HepG2 (cell line): Measurements from ENCODE around the gene RNU6-8. TPM values are rescaled to one million over a fixed set of nuclear protein-coding genes. Genes with fewer than 3 reads are reported as not detected.
A peak's percentile ranks its signal among the peaks of the same experiment; 100 is the strongest.

Source experiments
- ARHGAP35 ChIP-seq: sonication (generic); formaldehyde crosslinking; IDR thresholded peaks from 2 replicates; pipeline ENCODE4 v1.9.0; 2022; ENCODE audit warnings: mild to moderate bottlenecking, inconsistent platforms, moderate library complexity, missing genetic modification reagents, borderline replicate concordance
- CSRNP1 ChIP-seq: sonication (generic); formaldehyde crosslinking; IDR thresholded peaks from 2 replicates; pipeline ENCODE4 v1.8.1; 2023; ENCODE audit warnings: mild to moderate bottlenecking, missing genetic modification reagents
- FOXP1 ChIP-seq, 2 experiments: fragments of 450-650 bp in 1 of 2; IDR thresholded peaks; 2 replicates each; pipeline ENCODE4 v1.6.1; 2017 to 2018; ENCODE audit warnings: antibody characterized with exemption in 1 of 2
- HDAC2 ChIP-seq: sonication (generic); formaldehyde crosslinking; IDR thresholded peaks from 2 replicates; pipeline ENCODE4 v1.4.0; 2020; ENCODE audit warnings: missing genetic modification reagents
- MIER3 ChIP-seq: IDR thresholded peaks from 2 replicates; pipeline ENCODE4 v1.6.1; 2016; ENCODE audit warnings: missing compliant biosample characterization, borderline replicate concordance
- SMYD3 ChIP-seq: sonication (generic); formaldehyde crosslinking; IDR thresholded peaks from 2 replicates; pipeline ENCODE4 v1.8.1; 2023; ENCODE audit warnings: mild to moderate bottlenecking, missing genetic modification reagents
- TEAD3 ChIP-seq: optimal IDR thresholded peaks from 2 replicates; pipeline ENCODE3; 2016; ENCODE audit warnings: borderline replicate concordance
- ZHX2 ChIP-seq, 2 experiments: sonication (generic) in 1 of 2; formaldehyde crosslinking in 1 of 2; IDR thresholded peaks; 2 replicates each; pipeline versions ENCODE4 v1.6.1 to v1.9.0; 2014 to 2022; ENCODE audit warnings: antibody characterized with exemption in 1 of 2, borderline replicate concordance in 1 of 2, inconsistent platforms in 1 of 2, low read depth in 1 of 2, missing genetic modification reagents in 1 of 2
- ZNF17 ChIP-seq: sonication (generic); formaldehyde crosslinking; IDR thresholded peaks from 2 replicates; pipeline ENCODE4 v1.5.0; 2020; ENCODE audit warnings: mild to moderate bottlenecking, missing genetic modification reagents
- ZNF431 ChIP-seq: sonication (generic); formaldehyde crosslinking; IDR thresholded peaks from 2 replicates; pipeline ENCODE4 v1.9.0; 2022; ENCODE audit warnings: missing genetic modification reagents, low read depth, mild to moderate bottlenecking, borderline replicate concordance
- ZNF441 ChIP-seq: sonication (generic); formaldehyde crosslinking; IDR thresholded peaks from 2 replicates; pipeline ENCODE4 v1.7.0; 2021; ENCODE audit warnings: missing genetic modification reagents, borderline replicate concordance
- ZNF460 ChIP-seq: sonication (generic); formaldehyde crosslinking; IDR thresholded peaks from 2 replicates; pipeline ENCODE4 v1.5.1; 2020; ENCODE audit warnings: missing genetic modification reagents, mild to moderate bottlenecking, borderline replicate concordance
- ZNF549 ChIP-seq: sonication (generic); formaldehyde crosslinking; IDR thresholded peaks from 2 replicates; pipeline ENCODE4 v1.5.0; 2020; ENCODE audit warnings: missing genetic modification reagents
- ZNF724P ChIP-seq: sonication (generic); formaldehyde crosslinking; IDR thresholded peaks from 2 replicates; pipeline ENCODE4 v1.8.0; 2022; ENCODE audit warnings: missing genetic modification reagents, borderline replicate concordance
- ZNF766 ChIP-seq: sonication (generic); formaldehyde crosslinking; IDR thresholded peaks from 2 replicates; pipeline ENCODE4 v1.5.0; 2020; ENCODE audit warnings: missing genetic modification reagents, borderline replicate concordance
- ZNF772 ChIP-seq: sonication (generic); formaldehyde crosslinking; IDR thresholded peaks from 2 replicates; pipeline ENCODE4 v1.5.0; 2020; ENCODE audit warnings: mild to moderate bottlenecking, missing genetic modification reagents
- polyA plus RNA-seq, 8 experiments: library from polyadenylated mRNA; depleted of rRNA in 3 of 8; stranded (reverse) in 7 of 8; unstranded in 1 of 8; fragments of >200 nt; fragmentation: Illumina TruSeq in 4 of 8; extraction: Trizol in 4 of 8; gene quantifications; 2 replicates each; pipeline versions ENCODE4 v1.2.1 to v1.2.3, GENCODE V29; 2011 to 2016; ENCODE audit warnings: low read depth in 4 of 8, missing spikeins in 1 of 8, mixed read lengths in 1 of 8; ENCODE audit not compliant: insufficient read depth in 1 of 8
- total RNA-seq, 5 experiments: library from RNA; depleted of rRNA; stranded (reverse); fragments of >200 nt; fragmentation: Illumina TruSeq; extraction: Trizol; gene quantifications; 2 replicates each; pipeline ENCODE4 v1.2.3, GENCODE V29; 2016; ENCODE audit warnings: low read depth in 1 of 5
- TF ChIP-seq, protein P1 (sequence below): sonication (generic); formaldehyde crosslinking; IDR thresholded peaks from 2 replicates; pipeline ENCODE4 v1.5.0; 2020; ENCODE audit warnings: mild to moderate bottlenecking, missing genetic modification reagents, borderline replicate concordance
- TF ChIP-seq, protein P2 (sequence below): sonication (generic); formaldehyde crosslinking; IDR thresholded peaks from 2 replicates; pipeline ENCODE4 v1.4.0; 2020; ENCODE audit warnings: missing genetic modification reagents

The RNU6-8 gene
- total and polyA plus RNA-seq, 2 of the 13 experiments (the other 11 are each of a cell fraction or from before 2014, with no cell fraction given) = under 0.01 TPM; not detected in 1

DNA sequence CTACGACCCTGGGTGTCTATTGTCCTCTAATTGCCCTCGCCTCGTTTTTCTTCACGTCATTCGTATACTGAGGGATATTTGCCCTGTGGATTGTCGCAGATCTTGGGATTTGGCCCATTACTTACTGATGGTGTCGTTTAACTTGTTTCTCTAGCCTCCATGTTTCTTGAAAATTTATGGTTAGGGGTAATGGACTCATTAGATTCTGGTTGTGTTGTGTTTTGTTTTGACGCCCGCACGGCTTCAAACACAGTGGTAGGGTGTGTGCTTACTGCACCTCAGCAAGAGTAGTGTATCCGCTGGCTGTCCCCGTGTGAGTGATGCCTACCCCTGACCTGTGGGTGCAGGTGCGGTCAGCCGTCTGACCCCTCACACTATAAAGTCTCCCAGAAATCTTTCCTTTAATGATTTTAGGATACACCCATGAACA lies 874 bp upstream of the RNU6-8 start (continued):
- TF ChIP-seq, protein P1, sequence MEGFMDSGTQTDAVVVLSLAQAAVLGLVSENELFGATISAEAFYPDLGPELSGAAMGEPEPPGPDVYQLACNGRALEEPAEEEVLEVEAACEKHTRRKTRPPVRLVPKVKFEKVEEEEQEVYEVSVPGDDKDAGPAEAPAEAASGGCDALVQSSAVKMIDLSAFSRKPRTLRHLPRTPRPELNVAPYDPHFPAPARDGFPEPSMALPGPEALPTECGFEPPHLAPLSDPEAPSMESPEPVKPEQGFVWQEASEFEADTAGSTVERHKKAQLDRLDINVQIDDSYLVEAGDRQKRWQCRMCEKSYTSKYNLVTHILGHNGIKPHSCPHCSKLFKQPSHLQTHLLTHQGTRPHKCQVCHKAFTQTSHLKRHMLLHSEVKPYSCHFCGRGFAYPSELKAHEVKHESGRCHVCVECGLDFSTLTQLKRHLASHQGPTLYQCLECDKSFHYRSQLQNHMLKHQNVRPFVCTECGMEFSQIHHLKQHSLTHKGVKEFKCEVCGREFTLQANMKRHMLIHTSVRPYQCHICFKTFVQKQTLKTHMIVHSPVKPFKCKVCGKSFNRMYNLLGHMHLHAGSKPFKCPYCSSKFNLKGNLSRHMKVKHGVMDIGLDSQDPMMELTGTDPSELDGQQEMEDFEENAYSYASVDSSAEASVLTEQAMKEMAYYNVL (CRISPR knock-in tag) = peak; percentile 9; the same call in 1 of the 2 replicates
- TF ChIP-seq ZNF441 (no peak), TEAD3 (peak; percentile 48), ZNF766 (no peak), ZNF549 (CRISPR knock-in tag) (no peak), SMYD3 (CRISPR knock-in tag) (no peak), FOXP1 (IDR thresholded peaks at IDR 0.05) (no peak), FOXP1 (CRISPR knock-in tag; IDR thresholded peaks at IDR 0.05) (0 out of 2 replicates have a peak, but pooled peaks have one; percentile 8), ZNF724P (CRISPR knock-in tag) (0 out of 2 replicates have a peak, but pooled peaks have one; percentile 50), ZNF431 (CRISPR knock-in tag) (peak; percentile 29; the same call in 1 of the 2 replicates), ARHGAP35 (no peak), ZHX2 (IDR thresholded peaks at IDR 0.05; ENCODE audit: low read depth) (0 out of 2 replicates have a peak, but pooled peaks have one; percentile 13), ZHX2 (CRISPR knock-in tag; IDR thresholded peaks at IDR 0.05; ENCODE audit: borderline replicate concordance) (no peak), CSRNP1 (no peak), ZNF772 (CRISPR knock-in tag) (no peak), MIER3 (CRISPR knock-in tag) (0 out of 2 replicates have a peak, but pooled peaks have one; percentile 21), HDAC2 (CRISPR knock-in tag) (no peak; the same call in 1 of the 2 replicates), ZNF17 (CRISPR knock-in tag) (no peak), ZNF460 (CRISPR knock-in tag) (0 out of 2 replicates have a peak, but pooled peaks have one; percentile 5)
- TF ChIP-seq, protein P2, sequence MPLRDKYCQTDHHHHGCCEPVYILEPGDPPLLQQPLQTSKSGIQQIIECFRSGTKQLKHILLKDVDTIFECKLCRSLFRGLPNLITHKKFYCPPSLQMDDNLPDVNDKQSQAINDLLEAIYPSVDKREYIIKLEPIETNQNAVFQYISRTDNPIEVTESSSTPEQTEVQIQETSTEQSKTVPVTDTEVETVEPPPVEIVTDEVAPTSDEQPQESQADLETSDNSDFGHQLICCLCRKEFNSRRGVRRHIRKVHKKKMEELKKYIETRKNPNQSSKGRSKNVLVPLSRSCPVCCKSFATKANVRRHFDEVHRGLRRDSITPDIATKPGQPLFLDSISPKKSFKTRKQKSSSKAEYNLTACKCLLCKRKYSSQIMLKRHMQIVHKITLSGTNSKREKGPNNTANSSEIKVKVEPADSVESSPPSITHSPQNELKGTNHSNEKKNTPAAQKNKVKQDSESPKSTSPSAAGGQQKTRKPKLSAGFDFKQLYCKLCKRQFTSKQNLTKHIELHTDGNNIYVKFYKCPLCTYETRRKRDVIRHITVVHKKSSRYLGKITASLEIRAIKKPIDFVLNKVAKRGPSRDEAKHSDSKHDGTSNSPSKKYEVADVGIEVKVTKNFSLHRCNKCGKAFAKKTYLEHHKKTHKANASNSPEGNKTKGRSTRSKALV (CRISPR knock-in tag) = no peak
